ENCODE measurements around the gene WBP1.

WBP1 gene

GRCh38 chr2:74503506-74504475, 45.6 kb downstream of the WBP1 start:
- FAIRE-seq: no peak

- FAIRE-seq: no peak
These were observed 46.4 kb downstream of the WBP1 start for GRCh38 chr2:74504591-74504990.

GRCh38 chr2:74505448-74506246, 47.4 kb downstream of the WBP1 start:
- no peak for FAIRE-seq

- FAIRE-seq: no peak
These were observed 49.1 kb downstream of the WBP1 start, which contains the start of gene PCGF1 for GRCh38 chr2:74507145-74507925. Gene PCGF1, minus strand, starts transcription at chr2:74507695. Its CDS starts 27 bp downstream, at chr2:74507668.

- FAIRE-seq: no peak
These were observed 49.8 kb downstream of the WBP1 start for GRCh38 chr2:74507926-74508520.

GRCh38 chr2:74510272-74510671, 52.0 kb downstream of the WBP1 start:
- no peak for FAIRE-seq

Measured in endometrium (tissue), 2 donors.